DOHH2 (cell line): ENCODE data around the gene GRAMD2A.

Experiments
- H3F3A ChIP-seq: fragments of 200-600 bp; sonication (generic), shearing (Covaris generic); 2 replicates; pipeline ENCODE4 v1.6.0; 2016; ENCODE audit warnings: antibody characterized with exemption, mild to moderate bottlenecking; ENCODE audit not compliant: control insufficient read depth, insufficient read depth
- H3K27ac ChIP-seq: fragments of 200-600 bp; sonication (generic); 2 replicates; pipeline ENCODE4 v1.5.1; 2014; ENCODE audit warnings: low read depth, mild to moderate bottlenecking, low read length, moderate library complexity
- H3K27me3 ChIP-seq: fragments of 200-600 bp; sonication (generic); 2 replicates; pipeline ENCODE4 v1.6.1; 2014; ENCODE audit warnings: mild to moderate bottlenecking, low read length, mixed read lengths; ENCODE audit not compliant: control insufficient read depth
- H3K36me3 ChIP-seq: fragments of 200-600 bp; sonication (generic); 2 replicates; pipeline ENCODE4 v1.6.1; 2014; ENCODE audit warnings: mild to moderate bottlenecking, low read length, moderate library complexity, mixed read lengths; ENCODE audit not compliant: control insufficient read depth
- H3K4me1 ChIP-seq: fragments of 200-600 bp; sonication (generic); 2 replicates; pipeline ENCODE4 v1.6.1; 2014; ENCODE audit warnings: mild to moderate bottlenecking, low read length, mixed read lengths; ENCODE audit not compliant: control insufficient read depth
- H3K4me2 ChIP-seq: fragments of 200-600 bp; sonication (generic); 2 replicates; pipeline ENCODE4 v1.6.0; 2014; ENCODE audit warnings: mild to moderate bottlenecking, low read length, moderate library complexity
- H3K4me3 ChIP-seq: fragments of 200-600 bp; sonication (generic); 2 replicates; pipeline ENCODE4 v1.5.1; 2014; ENCODE audit warnings: mild to moderate bottlenecking, low read length, mixed read lengths
- H3K79me2 ChIP-seq: fragments of 200-600 bp; sonication (generic); 2 replicates; pipeline ENCODE4 v1.6.1; 2014; ENCODE audit warnings: mild to moderate bottlenecking, low read length, mixed read lengths; ENCODE audit not compliant: control insufficient read depth
- H3K9me2 ChIP-seq: fragments of 200-600 bp; sonication (generic); replicated peaks from 2 replicates; pipeline ENCODE4 v1.6.1; 2014; ENCODE audit warnings: mild to moderate bottlenecking, low read length, mixed read lengths; ENCODE audit not compliant: control insufficient read depth
- H3K9me3 ChIP-seq: fragments of 200-600 bp; sonication (generic); 2 replicates; pipeline ENCODE4 v1.6.1; 2014; ENCODE audit warnings: antibody characterized with exemption, low read length, mixed read lengths; ENCODE audit not compliant: control insufficient read depth, insufficient read depth
- H4K20me1 ChIP-seq: fragments of 200-600 bp; sonication (generic); 2 replicates; pipeline ENCODE4 v1.6.0; 2014; ENCODE audit warnings: low read depth, mild to moderate bottlenecking, antibody characterized with exemption, low read length, moderate library complexity; ENCODE audit not compliant: control insufficient read depth, insufficient read depth
- CTCF ChIP-seq: fragments of 200-600 bp; sonication (generic); IDR thresholded peaks from one replicate; pipeline ENCODE4 v1.5.1; 2014; ENCODE audit warnings: antibody characterized with exemption, mild to moderate bottlenecking, low read depth, low read length; ENCODE audit not compliant: poor library complexity, severe bottlenecking
- EZH2phosphoT487 ChIP-seq: fragments of 200-600 bp; sonication (generic); IDR thresholded peaks from 2 replicates; pipeline ENCODE4 v1.6.1; 2017; ENCODE audit warnings: borderline replicate concordance, mild to moderate bottlenecking, antibody characterized with exemption, low read length, moderate library complexity, mixed read lengths

GRAMD2A gene

GRCh38 chr15:72166716-72167417 lies 30.7 kb downstream of the GRAMD2A start:
- Histone ChIP-seq H3K4me3 (no peak overlapping the region), H3K4me1 (no peaks in the 10 kb centered on the region), H3K36me3 (no peaks in the 10 kb centered on the region), H4K20me1 (no peaks in the 10 kb centered on the region), H3K9me3 (no peaks in the 10 kb centered on the region), H3K79me2 (no peaks in the 10 kb centered on the region), H3K4me2 (no peak overlapping the region), H3F3A (no peaks in the 10 kb centered on the region), H3K27me3 (peaks cover 12% of the 10 kb centered on the region), H3K9me2 (no peaks in the 10 kb centered on the region), H3K27ac (no peak overlapping the region)
- TF ChIP-seq CTCF (no peak), EZH2phosphoT487 (no peak)

GRCh38 chr15:72163719-72164118 lies 33.9 kb downstream of the GRAMD2A start:
- Histone ChIP-seq H3K4me3 (no peak overlapping the region), H3K4me1 (no peaks in the 10 kb centered on the region), H3K27me3 (peaks cover 8% of the 10 kb centered on the region), H3K9me3 (no peaks in the 10 kb centered on the region), H4K20me1 (no peaks in the 10 kb centered on the region), H3K27ac (no peak overlapping the region), H3K79me2 (no peaks in the 10 kb centered on the region), H3K9me2 (no peaks in the 10 kb centered on the region), H3K36me3 (no peaks in the 10 kb centered on the region), H3F3A (no peaks in the 10 kb centered on the region), H3K4me2 (no peak overlapping the region)
- TF ChIP-seq EZH2phosphoT487 (no peak), CTCF (no peak)

GRCh38 chr15:72162569-72162968 lies 35.0 kb downstream of the GRAMD2A start:
- Histone ChIP-seq H3F3A (no peaks in the 10 kb centered on the region), H3K4me3 (no peak overlapping the region), H3K9me3 (no peaks in the 10 kb centered on the region), H3K27ac (no peak overlapping the region), H3K9me2 (no peaks in the 10 kb centered on the region), H3K4me2 (no peak overlapping the region), H3K79me2 (no peaks in the 10 kb centered on the region), H3K4me1 (no peaks in the 10 kb centered on the region), H3K36me3 (no peaks in the 10 kb centered on the region), H4K20me1 (no peaks in the 10 kb centered on the region), H3K27me3 (peaks cover 5% of the 10 kb centered on the region)
- no peak for TF ChIP-seq CTCF
- no peak for TF ChIP-seq EZH2phosphoT487
